ENCODE data around the gene KRT77. TPM values are rescaled to one million over a fixed set of nuclear protein-coding genes. Genes with fewer than 3 reads are reported as not detected.

The KRT77 gene
- total RNA-seq, 4 donors from 2014 or later, result not detected

- no peak overlapping the region for H3K27ac ChIP-seq
- no peaks in the 10 kb centered on the region for H3K27me3 ChIP-seq
- H3K36me3 ChIP-seq, result no peaks in the 10 kb centered on the region
- H3K4me1 ChIP-seq, result no peaks in the 10 kb centered on the region
- no peak for TF ChIP-seq CTCF (IDR thresholded peaks at IDR 0.05)
- H3K9me3 ChIP-seq, result no peaks in the 10 kb centered on the region
- intact Hi-C loops (cut with DNase I; ENCODE audit: low total_unique reads), result no loop called here
- no peak for DNase-seq
- no peak overlapping the region for H3K4me3 ChIP-seq
Observed at GRCh38 chr12:52724384-52724783, 21.1 kb upstream of the KRT77 start.

GRCh38 chr12:52722680-52723079 lies 19.4 kb upstream of the KRT77 start:
- Histone ChIP-seq H3K27ac (no peak overlapping the region), H3K4me3 (no peak overlapping the region), H3K36me3 (no peaks in the 10 kb centered on the region), H3K4me1 (no peaks in the 10 kb centered on the region), H3K9me3 (no peaks in the 10 kb centered on the region), H3K27me3 (no peaks in the 10 kb centered on the region)
- DNase-seq, result no peak
- intact Hi-C loops (cut with DNase I; ENCODE audit: low total_unique reads), result no loop called here
- TF ChIP-seq CTCF (IDR thresholded peaks at IDR 0.05) (no peak), POLR2A (IDR thresholded peaks at IDR 0.05) (no peak)

GRCh38 chr12:52721838-52722470 lies 18.6 kb upstream of the KRT77 start:
- Histone ChIP-seq H3K36me3 (no peaks in the 10 kb centered on the region), H3K9me3 (no peaks in the 10 kb centered on the region), H3K4me1 (no peaks in the 10 kb centered on the region), H3K27me3 (no peaks in the 10 kb centered on the region), H3K27ac (no peak overlapping the region), H3K4me3 (no peak overlapping the region)
- TF ChIP-seq CTCF (IDR thresholded peaks at IDR 0.05) (no peak), POLR2A (IDR thresholded peaks at IDR 0.05) (no peak)
- DNase-seq, result no peak
- intact Hi-C loops (cut with DNase I; ENCODE audit: low total_unique reads), result no loop called here

- no peak for DNase-seq
- Histone ChIP-seq H3K27me3 (no peaks in the 10 kb centered on the region), H3K4me3 (no peak overlapping the region), H3K36me3 (no peaks in the 10 kb centered on the region), H3K9me3 (no peaks in the 10 kb centered on the region), H3K27ac (no peak overlapping the region), H3K4me1 (no peaks in the 10 kb centered on the region)
- intact Hi-C loops (cut with DNase I; ENCODE audit: low total_unique reads), result no loop called here
- no peak for TF ChIP-seq CTCF (IDR thresholded peaks at IDR 0.05)
- TF ChIP-seq POLR2A (IDR thresholded peaks at IDR 0.05), result no peak
Observed at GRCh38 chr12:52720365-52720886, 17.1 kb upstream of the KRT77 start.

GRCh38 chr12:52716061-52716460 lies 12.7 kb upstream of the KRT77 start:
- no peak overlapping the region for H3K4me3 ChIP-seq
- intact Hi-C loops (cut with DNase I; ENCODE audit: low total_unique reads), result no loop called here
- no peaks in the 10 kb centered on the region for H3K9me3 ChIP-seq
- H3K27me3 ChIP-seq, result peaks cover 0 to 16% of the 10 kb centered on the region in 2 donors
- TF ChIP-seq CTCF (IDR thresholded peaks at IDR 0.05), result no peak
- no peak for TF ChIP-seq POLR2A (IDR thresholded peaks at IDR 0.05)
- H3K4me1 ChIP-seq, result peaks cover 0 to 7% of the 10 kb centered on the region in 2 donors
- H3K27ac ChIP-seq, result no peak overlapping the region
- H3K36me3 ChIP-seq, result no peaks in the 10 kb centered on the region
- DNase-seq, result no peak
